GM12878 (cell line): ENCODE measurements around the gene CAMTA2. TPM values are rescaled to one million over a fixed set of nuclear protein-coding genes. Genes with fewer than 3 reads are reported as not detected.

ENCODE experiments used
- CBX5 ChIP-seq: sonication (generic); IDR thresholded peaks from 2 replicates; pipeline ENCODE4 v1.6.1; 2016; ENCODE audit warnings: low read depth, moderate library complexity, mild to moderate bottlenecking, inconsistent platforms
- CEBPB ChIP-seq, 2 experiments: fragments of 150-350 bp in 1 of 2; IDR thresholded peaks; 2 replicates each; pipeline ENCODE4 v1.6.1; 2012 to 2014; ENCODE audit warnings: low read depth in 2 of 2, low read length in 2 of 2, borderline replicate concordance in 1 of 2, inconsistent platforms in 1 of 2
- FOS ChIP-seq: IDR thresholded peaks from 3 replicates; pipeline ENCODE4 v1.6.1; 2011; ENCODE audit warnings: borderline replicate concordance; ENCODE audit not compliant: insufficient read length; ENCODE audit errors: extremely low read depth
- GATAD2B ChIP-seq: fragments of 450-650 bp; conservative IDR thresholded peaks from 2 replicates; pipeline ENCODE4 v1.6.1; 2017; ENCODE audit warnings: low read depth, mild to moderate bottlenecking, moderate library complexity
- IKZF2 ChIP-seq, 2 experiments: fragments of 450-650 bp; IDR thresholded peaks; 2 replicates each; pipeline ENCODE4 v1.6.1; 2017; ENCODE audit warnings: mild to moderate bottlenecking in 2 of 2, moderate library complexity in 2 of 2
- JUND ChIP-seq: IDR thresholded peaks from 2 replicates; pipeline ENCODE4 v1.6.1; 2012; ENCODE audit warnings: low read depth, mild to moderate bottlenecking, low read length, improper control_type of control experiment, moderate library complexity
- MEF2B ChIP-seq: fragments of 450-650 bp; IDR thresholded peaks from 2 replicates; pipeline ENCODE4 v1.6.1; 2018; ENCODE audit warnings: mild to moderate bottlenecking, moderate library complexity; ENCODE audit not compliant: partially characterized antibody, poor library complexity, severe bottlenecking
- MTA2 ChIP-seq: fragments of 450-650 bp; IDR thresholded peaks from 2 replicates; pipeline ENCODE4 v1.6.1; 2016; ENCODE audit warnings: low read depth, mild to moderate bottlenecking, moderate library complexity
- MTA3 ChIP-seq: IDR thresholded peaks from 2 replicates; pipeline ENCODE4 v1.6.1; 2012; ENCODE audit warnings: low read length, inconsistent platforms, borderline replicate concordance
- NFXL1 ChIP-seq: fragments of 450-650 bp; IDR thresholded peaks from 2 replicates; pipeline ENCODE4 v1.6.1; 2017; ENCODE audit warnings: antibody characterized with exemption, mild to moderate bottlenecking, borderline replicate concordance
- PML ChIP-seq: IDR thresholded peaks from 2 replicates; pipeline ENCODE4 v1.6.1; 2012; ENCODE audit warnings: low read length, inconsistent platforms
- POLR2A ChIP-seq: IDR thresholded peaks from 2 replicates; pipeline ENCODE4 v1.6.1; 2011; ENCODE audit warnings: low read depth, mild to moderate bottlenecking, low read length
- POLR2AphosphoS2 ChIP-seq: IDR thresholded peaks from 2 replicates; pipeline ENCODE4 v1.6.1; 2011; ENCODE audit warnings: low read depth, mild to moderate bottlenecking, low read length, improper control_type of control experiment, moderate library complexity
- RAD21 ChIP-seq: IDR thresholded peaks from 2 replicates; pipeline ENCODE4 v1.6.1; 2011; ENCODE audit warnings: mild to moderate bottlenecking, low read depth, low read length, moderate library complexity; ENCODE audit not compliant: insufficient read depth
- RELA ChIP-seq: fragments of 450-650 bp; IDR thresholded peaks from 2 replicates; pipeline ENCODE4 v1.8.0; 2014; ENCODE audit warnings: borderline replicate concordance; ENCODE audit not compliant: partially characterized antibody
- SMC3 ChIP-seq: IDR thresholded peaks from 2 replicates; pipeline ENCODE4 v1.6.1; 2011; ENCODE audit warnings: low read length, improper control_type of control experiment, borderline replicate concordance
- STAT3 ChIP-seq: IDR thresholded peaks from 2 replicates; pipeline ENCODE4 v1.6.1; 2011; ENCODE audit warnings: low read depth, low read length, improper control_type of control experiment
- TAF1 ChIP-seq: IDR thresholded peaks from 2 replicates; pipeline ENCODE4 v1.6.1; 2011; ENCODE audit warnings: mild to moderate bottlenecking, low read depth, low read length, borderline replicate concordance
- TCF7 ChIP-seq: IDR thresholded peaks from 2 replicates; pipeline ENCODE4 v1.6.1; 2014; ENCODE audit warnings: antibody characterized with exemption, borderline replicate concordance
- ZNF207 ChIP-seq: fragments of 450-650 bp; IDR thresholded peaks from 2 replicates; pipeline ENCODE4 v1.6.1; 2014; ENCODE audit warnings: antibody characterized with exemption, mild to moderate bottlenecking, borderline replicate concordance
- ZNF217 ChIP-seq: fragments of 450-650 bp; IDR thresholded peaks from 2 replicates; pipeline ENCODE4 v1.6.1; 2017; ENCODE audit warnings: antibody characterized with exemption, mild to moderate bottlenecking
- ZNF274 ChIP-seq: IDR thresholded peaks from one replicate; pipeline ENCODE4 v1.8.0; 2011; ENCODE audit not compliant: insufficient read length, insufficient read depth
- polyA plus RNA-seq, 11 experiments: library from polyadenylated mRNA; depleted of rRNA in 4 of 11; unstranded in 6 of 11; stranded (reverse) in 5 of 11; fragments of >200 nt; fragmentation: Nextera tagmentation in 4 of 11; fragmentation: Illumina TruSeq in 1 of 11; extraction: Ambion mirVana in 4 of 11; extraction: Trizol in 1 of 11; gene quantifications; 1 replicate in 1 of 11; 2 replicates in 10 of 11; pipeline versions ENCODE4 v1.2.1 to v1.2.3, GENCODE V29; 2011 to 2016; ENCODE audit warnings: inconsistent platforms in 2 of 11, missing spikeins in 2 of 11, low read depth in 1 of 11
- total RNA-seq, 4 experiments: library from RNA; depleted of rRNA in 3 of 4; stranded (reverse); fragments of >200 nt in 3 of 4; fragmentation: Illumina TruSeq in 1 of 4; extraction: Trizol in 1 of 4; gene quantifications; 2 replicates each; pipeline versions ENCODE4 v1.2.1 to v1.2.3, GENCODE V29; 2013 to 2021
- TF ChIP-seq, protein P1 (sequence below): IDR thresholded peaks from 2 replicates; pipeline ENCODE4 v1.6.1; 2012; ENCODE audit warnings: low read depth, low read length, improper control_type of control experiment
- TF ChIP-seq, protein P2 (sequence below): IDR thresholded peaks from 2 replicates; pipeline ENCODE4 v1.6.1; 2012; ENCODE audit warnings: improper control_type of control experiment, low read depth, low read length; ENCODE audit not compliant: insufficient replicate concordance
- TF ChIP-seq, protein P3 (sequence below): fragments of 450-650 bp; IDR thresholded peaks from 2 replicates; pipeline ENCODE4 v1.6.1; 2017; ENCODE audit warnings: borderline replicate concordance

CAMTA2 gene
- total and polyA plus RNA-seq, 10 of the 15 experiments (the other 5 are each of a cell fraction or from before 2014, with no cell fraction given) = 0.42 to 29.3 (median 11.2) TPM

DNA sequence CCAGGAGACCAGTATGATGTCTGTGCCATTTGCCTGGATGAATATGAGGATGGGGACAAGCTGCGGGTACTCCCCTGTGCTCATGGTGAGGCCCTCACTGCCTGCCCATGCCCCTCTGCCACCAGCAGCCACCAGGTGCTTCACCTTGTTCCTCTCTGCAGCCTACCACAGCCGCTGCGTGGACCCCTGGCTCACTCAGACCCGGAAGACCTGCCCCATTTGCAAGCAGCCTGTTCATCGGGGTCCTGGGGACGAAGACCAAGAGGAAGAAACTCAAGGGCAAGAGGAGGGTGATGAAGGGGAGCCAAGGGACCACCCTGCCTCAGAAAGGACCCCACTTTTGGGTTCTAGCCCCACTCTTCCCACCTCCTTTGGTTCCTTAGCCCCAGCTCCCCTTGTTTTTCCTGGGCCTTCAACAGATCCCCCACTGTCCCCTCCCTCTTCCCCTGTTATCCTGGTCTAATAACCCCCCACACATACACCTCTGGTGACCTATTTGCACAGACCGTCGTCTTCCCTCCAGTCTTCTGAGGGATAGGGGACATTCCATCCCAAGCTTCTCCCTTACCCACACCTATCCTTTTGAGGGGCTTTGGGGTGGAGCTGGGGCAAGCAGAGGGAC is 42.8 kb downstream of the CAMTA2 start (continued):
- no peak for TF ChIP-seq MTA2
- no peak for TF ChIP-seq NFXL1
- TF ChIP-seq, protein P1, sequence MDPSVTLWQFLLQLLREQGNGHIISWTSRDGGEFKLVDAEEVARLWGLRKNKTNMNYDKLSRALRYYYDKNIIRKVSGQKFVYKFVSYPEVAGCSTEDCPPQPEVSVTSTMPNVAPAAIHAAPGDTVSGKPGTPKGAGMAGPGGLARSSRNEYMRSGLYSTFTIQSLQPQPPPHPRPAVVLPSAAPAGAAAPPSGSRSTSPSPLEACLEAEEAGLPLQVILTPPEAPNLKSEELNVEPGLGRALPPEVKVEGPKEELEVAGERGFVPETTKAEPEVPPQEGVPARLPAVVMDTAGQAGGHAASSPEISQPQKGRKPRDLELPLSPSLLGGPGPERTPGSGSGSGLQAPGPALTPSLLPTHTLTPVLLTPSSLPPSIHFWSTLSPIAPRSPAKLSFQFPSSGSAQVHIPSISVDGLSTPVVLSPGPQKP = no peak
- TF ChIP-seq TCF7 = no peak
- no peak for TF ChIP-seq RAD21
- peak; percentile 91 for TF ChIP-seq POLR2A
- no peak for TF ChIP-seq JUND
- no peak for TF ChIP-seq ZNF217
- no peak for TF ChIP-seq CEBPB (IDR thresholded peaks at IDR 0.05; ENCODE audit: borderline replicate concordance in 1 of 2, low read depth in 2 of 2, low read length in 2 of 2)
- TF ChIP-seq, protein P2, sequence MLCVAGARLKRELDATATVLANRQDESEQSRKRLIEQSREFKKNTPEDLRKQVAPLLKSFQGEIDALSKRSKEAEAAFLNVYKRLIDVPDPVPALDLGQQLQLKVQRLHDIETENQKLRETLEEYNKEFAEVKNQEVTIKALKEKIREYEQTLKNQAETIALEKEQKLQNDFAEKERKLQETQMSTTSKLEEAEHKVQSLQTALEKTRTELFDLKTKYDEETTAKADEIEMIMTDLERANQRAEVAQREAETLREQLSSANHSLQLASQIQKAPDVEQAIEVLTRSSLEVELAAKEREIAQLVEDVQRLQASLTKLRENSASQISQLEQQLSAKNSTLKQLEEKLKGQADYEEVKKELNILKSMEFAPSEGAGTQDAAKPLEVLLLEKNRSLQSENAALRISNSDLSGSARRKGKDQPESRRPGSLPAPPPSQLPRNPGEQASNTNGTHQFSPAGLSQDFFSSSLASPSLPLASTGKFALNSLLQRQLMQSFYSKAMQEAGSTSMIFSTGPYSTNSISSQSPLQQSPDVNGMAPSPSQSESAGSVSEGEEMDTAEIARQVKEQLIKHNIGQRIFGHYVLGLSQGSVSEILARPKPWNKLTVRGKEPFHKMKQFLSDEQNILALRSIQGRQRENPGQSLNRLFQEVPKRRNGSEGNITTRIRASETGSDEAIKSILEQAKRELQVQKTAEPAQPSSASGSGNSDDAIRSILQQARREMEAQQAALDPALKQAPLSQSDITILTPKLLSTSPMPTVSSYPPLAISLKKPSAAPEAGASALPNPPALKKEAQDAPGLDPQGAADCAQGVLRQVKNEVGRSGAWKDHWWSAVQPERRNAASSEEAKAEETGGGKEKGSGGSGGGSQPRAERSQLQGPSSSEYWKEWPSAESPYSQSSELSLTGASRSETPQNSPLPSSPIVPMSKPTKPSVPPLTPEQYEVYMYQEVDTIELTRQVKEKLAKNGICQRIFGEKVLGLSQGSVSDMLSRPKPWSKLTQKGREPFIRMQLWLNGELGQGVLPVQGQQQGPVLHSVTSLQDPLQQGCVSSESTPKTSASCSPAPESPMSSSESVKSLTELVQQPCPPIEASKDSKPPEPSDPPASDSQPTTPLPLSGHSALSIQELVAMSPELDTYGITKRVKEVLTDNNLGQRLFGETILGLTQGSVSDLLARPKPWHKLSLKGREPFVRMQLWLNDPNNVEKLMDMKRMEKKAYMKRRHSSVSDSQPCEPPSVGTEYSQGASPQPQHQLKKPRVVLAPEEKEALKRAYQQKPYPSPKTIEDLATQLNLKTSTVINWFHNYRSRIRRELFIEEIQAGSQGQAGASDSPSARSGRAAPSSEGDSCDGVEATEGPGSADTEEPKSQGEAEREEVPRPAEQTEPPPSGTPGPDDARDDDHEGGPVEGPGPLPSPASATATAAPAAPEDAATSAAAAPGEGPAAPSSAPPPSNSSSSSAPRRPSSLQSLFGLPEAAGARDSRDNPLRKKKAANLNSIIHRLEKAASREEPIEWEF = no peak
- no peak for TF ChIP-seq FOS
- no peak for TF ChIP-seq GATAD2B
- no peak for TF ChIP-seq MEF2B
- TF ChIP-seq PML = no peak
- TF ChIP-seq SMC3 = no peak
- TF ChIP-seq CBX5 = no peak
- no peak; the same call in 1 of the 2 replicates for TF ChIP-seq STAT3
- TF ChIP-seq MTA3 = no peak
- TF ChIP-seq RELA = no peak
- TF ChIP-seq ZNF274 = no peak
- peak; percentile 67; the same call in 1 of the 2 replicates for TF ChIP-seq ZNF207
- no peak for TF ChIP-seq IKZF2 (IDR thresholded peaks at IDR 0.05)
- TF ChIP-seq, protein P3, sequence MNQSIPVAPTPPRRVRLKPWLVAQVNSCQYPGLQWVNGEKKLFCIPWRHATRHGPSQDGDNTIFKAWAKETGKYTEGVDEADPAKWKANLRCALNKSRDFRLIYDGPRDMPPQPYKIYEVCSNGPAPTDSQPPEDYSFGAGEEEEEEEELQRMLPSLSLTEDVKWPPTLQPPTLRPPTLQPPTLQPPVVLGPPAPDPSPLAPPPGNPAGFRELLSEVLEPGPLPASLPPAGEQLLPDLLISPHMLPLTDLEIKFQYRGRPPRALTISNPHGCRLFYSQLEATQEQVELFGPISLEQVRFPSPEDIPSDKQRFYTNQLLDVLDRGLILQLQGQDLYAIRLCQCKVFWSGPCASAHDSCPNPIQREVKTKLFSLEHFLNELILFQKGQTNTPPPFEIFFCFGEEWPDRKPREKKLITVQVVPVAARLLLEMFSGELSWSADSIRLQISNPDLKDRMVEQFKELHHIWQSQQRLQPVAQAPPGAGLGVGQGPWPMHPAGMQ = no peak
- no peak; the same call in 1 of the 2 replicates for TF ChIP-seq TAF1
- peak; percentile 23; the same call in 1 of the 2 replicates for TF ChIP-seq POLR2AphosphoS2
